ENCODE measurements around the gene ETV6. TPM values are rescaled to one million over a fixed set of nuclear protein-coding genes. Genes with fewer than 3 reads are reported as not detected.

The ETV6 gene
- total and polyA plus RNA-seq, 9 donors, result 7.0 to 11.1 (median 9.1) TPM

- no peaks in the 10 kb centered on the region for H3K9me3 ChIP-seq (replicated peaks; ENCODE audit: control insufficient read depth, low read depth, low read length)
- no peak overlapping the region for H3K27ac ChIP-seq (ENCODE audit: low read length)
- H3K36me3 ChIP-seq (ENCODE audit: control insufficient read depth, insufficient read depth, low read length), result no peaks in the 10 kb centered on the region
- DNase-seq, result no peak
- 72% methylated on average over 4 of the region's 5 CpGs for WGBS (ENCODE audit: insufficient coverage)
- no peaks in the 10 kb centered on the region for H3K27me3 ChIP-seq (ENCODE audit: control insufficient read depth, insufficient read depth, low read length)
- no peak overlapping the region for H3K4me3 ChIP-seq (ENCODE audit: low read length)
- peaks cover 28% of the 10 kb centered on the region for H3K4me1 ChIP-seq (ENCODE audit: control insufficient read depth, insufficient read depth, low read length)
These were observed 180.9 kb downstream of the ETV6 start for GRCh38 chr12:11830307-11830801.

- 79% methylated on average over 3 of the region's 4 CpGs for WGBS (ENCODE audit: insufficient coverage)
- Histone ChIP-seq H3K4me3 (ENCODE audit: low read length) (no peak overlapping the region), H3K36me3 (ENCODE audit: control insufficient read depth, insufficient read depth, low read length) (no peaks in the 10 kb centered on the region), H3K4me1 (ENCODE audit: control insufficient read depth, insufficient read depth, low read length) (peaks cover 24% of the 10 kb centered on the region), H3K27me3 (ENCODE audit: control insufficient read depth, insufficient read depth, low read length) (no peaks in the 10 kb centered on the region), H3K9me3 (replicated peaks; ENCODE audit: control insufficient read depth, low read depth, low read length) (no peaks in the 10 kb centered on the region), H3K27ac (ENCODE audit: low read length) (no peak overlapping the region)
- DNase-seq, result no peak
These were observed 182.6 kb downstream of the ETV6 start for GRCh38 chr12:11832093-11832492.

- H3K36me3 ChIP-seq (ENCODE audit: control insufficient read depth, insufficient read depth, low read length), result no peaks in the 10 kb centered on the region
- no peak for DNase-seq
- H3K27me3 ChIP-seq (ENCODE audit: control insufficient read depth, insufficient read depth, low read length), result no peaks in the 10 kb centered on the region
- no peaks in the 10 kb centered on the region for H3K9me3 ChIP-seq (replicated peaks; ENCODE audit: control insufficient read depth, low read depth, low read length)
- peaks cover 19% of the 10 kb centered on the region for H3K4me1 ChIP-seq (ENCODE audit: control insufficient read depth, insufficient read depth, low read length)
- no peak overlapping the region for H3K27ac ChIP-seq (ENCODE audit: low read length)
- H3K4me3 ChIP-seq (ENCODE audit: low read length), result no peak overlapping the region
- 100% methylated on average over 1 of the region's 4 CpGs for WGBS (ENCODE audit: insufficient coverage)
These were observed 183.9 kb downstream of the ETV6 start for GRCh38 chr12:11833174-11833895.

- Histone ChIP-seq H3K4me1 (ENCODE audit: control insufficient read depth, insufficient read depth, low read length) (peaks cover 22% of the 10 kb centered on the region), H3K9me3 (replicated peaks; ENCODE audit: control insufficient read depth, low read depth, low read length) (no peaks in the 10 kb centered on the region), H3K4me3 (ENCODE audit: low read length) (no peak overlapping the region), H3K27me3 (ENCODE audit: control insufficient read depth, insufficient read depth, low read length) (no peaks in the 10 kb centered on the region), H3K27ac (ENCODE audit: low read length) (no peak overlapping the region), H3K36me3 (ENCODE audit: control insufficient read depth, insufficient read depth, low read length) (no peaks in the 10 kb centered on the region)
- WGBS (ENCODE audit: insufficient coverage), result 60% methylated on average over 2 of the region's 4 CpGs
- no peak for DNase-seq
These were observed 184.8 kb downstream of the ETV6 start for GRCh38 chr12:11834104-11834812.

GRCh38 chr12:11834931-11835330, 185.5 kb downstream of the ETV6 start:
- no CpG with 5 or more reads among the region's 3 CpGs for WGBS (ENCODE audit: insufficient coverage)
- Histone ChIP-seq H3K4me3 (ENCODE audit: low read length) (no peak overlapping the region), H3K36me3 (ENCODE audit: control insufficient read depth, insufficient read depth, low read length) (peaks cover 3% of the 10 kb centered on the region), H3K27ac (ENCODE audit: low read length) (no peak overlapping the region), H3K27me3 (ENCODE audit: control insufficient read depth, insufficient read depth, low read length) (no peaks in the 10 kb centered on the region), H3K4me1 (ENCODE audit: control insufficient read depth, insufficient read depth, low read length) (peaks cover 17% of the 10 kb centered on the region), H3K9me3 (replicated peaks; ENCODE audit: control insufficient read depth, low read depth, low read length) (no peaks in the 10 kb centered on the region)
- no peak for DNase-seq

- H3K27me3 ChIP-seq (ENCODE audit: control insufficient read depth, insufficient read depth, low read length), result no peaks in the 10 kb centered on the region
- H3K36me3 ChIP-seq (ENCODE audit: control insufficient read depth, insufficient read depth, low read length), result peaks cover 11% of the 10 kb centered on the region
- no peaks in the 10 kb centered on the region for H3K9me3 ChIP-seq (replicated peaks; ENCODE audit: control insufficient read depth, low read depth, low read length)
- H3K4me3 ChIP-seq (ENCODE audit: low read length), result no peak overlapping the region
- 76% methylated on average over 7 of the region's 14 CpGs for WGBS (ENCODE audit: insufficient coverage)
- H3K27ac ChIP-seq (ENCODE audit: low read length), result peak overlapping the region; percentile 23
- peaks cover 14% of the 10 kb centered on the region for H3K4me1 ChIP-seq (ENCODE audit: control insufficient read depth, insufficient read depth, low read length)
- peak; percentile 72 for DNase-seq
These were observed 187.0 kb downstream of the ETV6 start for GRCh38 chr12:11836282-11837151.

- 43% methylated on average over 1 of the region's 3 CpGs for WGBS (ENCODE audit: insufficient coverage)
- DNase-seq, result no peak
- no peaks in the 10 kb centered on the region for H3K9me3 ChIP-seq (replicated peaks; ENCODE audit: control insufficient read depth, low read depth, low read length)
- no peak overlapping the region for H3K27ac ChIP-seq (ENCODE audit: low read length)
- peaks cover 15% of the 10 kb centered on the region for H3K36me3 ChIP-seq (ENCODE audit: control insufficient read depth, insufficient read depth, low read length)
- no peak overlapping the region for H3K4me3 ChIP-seq (ENCODE audit: low read length)
- H3K27me3 ChIP-seq (ENCODE audit: control insufficient read depth, insufficient read depth, low read length), result no peaks in the 10 kb centered on the region
- H3K4me1 ChIP-seq (ENCODE audit: control insufficient read depth, insufficient read depth, low read length), result peaks cover 14% of the 10 kb centered on the region
These were observed 187.9 kb downstream of the ETV6 start for GRCh38 chr12:11837216-11837934.

GRCh38 chr12:11838403-11838802, 188.9 kb downstream of the ETV6 start:
- Histone ChIP-seq H3K36me3 (ENCODE audit: control insufficient read depth, insufficient read depth, low read length) (peaks cover 18% of the 10 kb centered on the region), H3K4me1 (ENCODE audit: control insufficient read depth, insufficient read depth, low read length) (peaks cover 14% of the 10 kb centered on the region), H3K27me3 (ENCODE audit: control insufficient read depth, insufficient read depth, low read length) (no peaks in the 10 kb centered on the region), H3K9me3 (replicated peaks; ENCODE audit: control insufficient read depth, low read depth, low read length) (no peaks in the 10 kb centered on the region), H3K27ac (ENCODE audit: low read length) (peak overlapping the region; percentile 45), H3K4me3 (ENCODE audit: low read length) (no peak overlapping the region)
- WGBS (ENCODE audit: insufficient coverage), result 56% methylated on average over 2 of the region's 2 CpGs
- no peak for DNase-seq

- H3K36me3 ChIP-seq (ENCODE audit: control insufficient read depth, insufficient read depth, low read length), result peaks cover 18% of the 10 kb centered on the region
- peaks cover 14% of the 10 kb centered on the region for H3K4me1 ChIP-seq (ENCODE audit: control insufficient read depth, insufficient read depth, low read length)
- H3K9me3 ChIP-seq (replicated peaks; ENCODE audit: control insufficient read depth, low read depth, low read length), result no peaks in the 10 kb centered on the region
- no peaks in the 10 kb centered on the region for H3K27me3 ChIP-seq (ENCODE audit: control insufficient read depth, insufficient read depth, low read length)
- H3K4me3 ChIP-seq (ENCODE audit: low read length), result no peak overlapping the region
- WGBS (ENCODE audit: insufficient coverage), result 29% methylated on average over 3 of the region's 8 CpGs
- peak overlapping the region; percentile 56 for H3K27ac ChIP-seq (ENCODE audit: low read length)
- peak; percentile 75 for DNase-seq
These were observed 189.7 kb downstream of the ETV6 start for GRCh38 chr12:11839091-11839641.

All from muscle of leg (tissue), 11 donors.